Muscle layer of duodenum (tissue), 2 donors: ENCODE measurements around the gene KIAA0513.

Experiments used
- H3K27ac ChIP-seq: one replicate; pipeline ENCODE4 v1.7.0; 2013; ENCODE audit warnings: mild to moderate bottlenecking, low read length
- H3K27me3 ChIP-seq: one replicate; pipeline ENCODE4 v1.7.0; 2013; ENCODE audit warnings: low read depth, mild to moderate bottlenecking, control low read depth, low read length
- H3K36me3 ChIP-seq, 2 donors: one replicate each; pipeline ENCODE4 v1.7.0; 2013; ENCODE audit warnings: low read length in 2 of 2, control low read depth in 1 of 2, mild to moderate bottlenecking in 1 of 2; ENCODE audit not compliant: insufficient read depth in 2 of 2, control insufficient read depth in 1 of 2
- H3K4me1 ChIP-seq, 2 donors: one replicate each; pipeline ENCODE4 v1.7.0; 2013; ENCODE audit warnings: low read length in 2 of 2, mild to moderate bottlenecking in 2 of 2, control low read depth in 1 of 2, moderate library complexity in 1 of 2; ENCODE audit not compliant: insufficient read depth in 2 of 2, control insufficient read depth in 1 of 2
- H3K4me3 ChIP-seq, 2 donors: one replicate each; pipeline ENCODE4 v1.7.0; 2013; ENCODE audit warnings: low read length in 2 of 2, low read depth in 1 of 2, mild to moderate bottlenecking in 1 of 2
- H3K9me3 ChIP-seq, 2 donors: one replicate each; pipeline ENCODE4 v1.7.0; 2013; ENCODE audit warnings: low read length in 2 of 2, control low read depth in 1 of 2, mild to moderate bottlenecking in 1 of 2; ENCODE audit not compliant: control insufficient read depth in 1 of 2
- donor health status: healthy.

The KIAA0513 gene, protein sequence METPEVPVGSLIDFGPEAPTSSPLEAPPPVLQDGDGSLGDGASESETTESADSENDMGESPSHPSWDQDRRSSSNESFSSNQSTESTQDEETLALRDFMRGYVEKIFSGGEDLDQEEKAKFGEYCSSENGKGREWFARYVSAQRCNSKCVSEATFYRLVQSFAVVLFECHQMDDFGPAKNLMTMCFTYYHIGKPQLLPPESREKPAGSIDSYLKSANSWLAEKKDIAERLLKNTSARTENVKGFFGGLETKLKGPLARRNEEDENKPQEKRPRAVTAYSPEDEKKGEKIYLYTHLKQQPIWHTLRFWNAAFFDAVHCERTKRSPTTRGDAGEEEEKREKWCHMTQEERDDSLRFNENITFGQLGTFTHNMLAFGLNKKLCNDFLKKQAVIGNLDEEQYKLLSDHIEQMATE

DNA sequence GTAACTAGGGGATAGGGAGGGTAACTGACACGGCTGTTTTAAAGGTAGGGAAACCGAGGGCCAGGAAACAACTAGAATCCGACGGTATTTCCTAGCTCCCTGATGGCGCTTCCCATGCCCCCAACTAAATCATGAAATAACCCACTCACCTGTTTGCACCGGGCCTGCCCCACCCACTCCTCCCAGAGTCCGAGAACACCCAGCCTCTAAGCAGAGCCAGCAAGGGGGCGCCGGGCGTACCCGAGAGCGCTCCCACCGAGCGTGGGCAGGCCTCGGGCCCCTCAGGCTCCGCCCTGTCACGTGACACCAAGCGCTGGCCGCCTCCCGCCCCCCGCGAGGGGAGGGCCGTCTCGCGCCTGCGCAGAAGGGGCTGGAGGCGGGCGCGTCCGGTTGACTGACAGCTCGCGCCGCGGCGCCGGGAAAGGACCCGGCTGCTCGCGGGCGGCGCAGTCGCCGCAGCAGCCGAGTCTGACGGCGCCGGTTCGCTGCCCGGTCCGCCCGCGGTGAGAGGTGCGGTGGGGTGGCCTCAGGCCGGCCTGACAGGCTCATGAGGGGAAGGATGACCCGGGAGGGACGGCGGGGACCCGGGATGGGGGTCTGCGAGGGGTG is at the start of gene KIAA0513:
KIAA0513 (plus strand) TSS at position 447 of the 609 bp plus-strand sequence. CDS start 39,277 bp downstream, outside the sequence.
- Histone ChIP-seq H3K36me3 (peaks cover 0 to 7% of the 10 kb centered on the region in 2 donors), H3K4me3 (peak within 1 kb of the TSS; percentile 77 to 83), H3K27me3 (no peaks in the 10 kb centered on the region), H3K9me3 (no peaks in the 10 kb centered on the region), H3K27ac (peak within 1 kb of the TSS; percentile 87), H3K4me1 (peaks cover 19 to 22% of the 10 kb centered on the region in 2 donors)

DNA sequence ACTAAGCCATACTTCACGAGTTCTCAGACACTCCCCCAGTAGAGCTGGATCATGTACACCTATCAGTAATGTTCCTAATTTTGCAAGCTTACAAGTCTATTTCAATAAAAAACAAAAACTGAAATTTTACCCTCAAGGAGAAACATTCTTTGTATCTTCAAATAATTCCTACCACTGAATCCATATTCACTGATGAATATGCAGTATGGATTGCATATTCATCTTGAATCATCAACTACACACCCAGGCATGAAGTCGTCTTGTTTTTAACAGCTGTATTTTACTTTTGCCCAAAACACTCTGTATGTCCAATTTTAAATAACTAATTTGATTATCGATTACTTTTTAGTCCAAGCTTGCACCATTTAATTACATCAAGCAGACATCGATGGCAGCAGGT is 48.1 kb upstream of the KIAA0513 start:
- Histone ChIP-seq H3K27ac (no peak overlapping the region), H3K9me3 (no peaks in the 10 kb centered on the region), H3K27me3 (no peaks in the 10 kb centered on the region), H3K4me1 (peaks cover 4 to 32% of the 10 kb centered on the region in 2 donors), H3K36me3 (peaks cover 51 to 58% of the 10 kb centered on the region in 2 donors), H3K4me3 (no peak overlapping the region)

DNA sequence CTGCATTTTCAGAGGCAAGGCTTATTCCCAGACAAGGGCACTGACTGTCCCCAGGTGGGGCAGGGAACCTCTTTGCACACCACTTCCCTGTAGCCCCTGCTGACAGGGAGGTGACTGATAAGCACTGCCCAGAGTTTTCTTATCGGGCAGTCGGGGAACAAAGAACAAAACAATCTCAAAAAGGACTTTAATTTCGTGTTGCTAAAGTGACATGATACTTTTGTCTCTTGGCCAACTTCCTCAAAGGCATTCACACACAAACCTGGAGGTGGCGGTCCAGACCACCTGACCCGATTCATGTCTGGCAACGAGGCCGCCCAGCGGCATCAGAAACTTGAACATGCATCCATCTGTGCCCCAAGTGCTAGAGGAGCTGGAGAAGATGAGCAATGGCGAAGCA is 45.2 kb upstream of the KIAA0513 start:
- H3K4me3 ChIP-seq, result no peak overlapping the region
- H3K27ac ChIP-seq, result no peak overlapping the region
- H3K4me1 ChIP-seq, result peaks cover 4 to 24% of the 10 kb centered on the region in 2 donors
- peaks cover 30 to 42% of the 10 kb centered on the region in 2 donors for H3K36me3 ChIP-seq
- H3K9me3 ChIP-seq, result no peaks in the 10 kb centered on the region
- H3K27me3 ChIP-seq, result no peaks in the 10 kb centered on the region

DNA sequence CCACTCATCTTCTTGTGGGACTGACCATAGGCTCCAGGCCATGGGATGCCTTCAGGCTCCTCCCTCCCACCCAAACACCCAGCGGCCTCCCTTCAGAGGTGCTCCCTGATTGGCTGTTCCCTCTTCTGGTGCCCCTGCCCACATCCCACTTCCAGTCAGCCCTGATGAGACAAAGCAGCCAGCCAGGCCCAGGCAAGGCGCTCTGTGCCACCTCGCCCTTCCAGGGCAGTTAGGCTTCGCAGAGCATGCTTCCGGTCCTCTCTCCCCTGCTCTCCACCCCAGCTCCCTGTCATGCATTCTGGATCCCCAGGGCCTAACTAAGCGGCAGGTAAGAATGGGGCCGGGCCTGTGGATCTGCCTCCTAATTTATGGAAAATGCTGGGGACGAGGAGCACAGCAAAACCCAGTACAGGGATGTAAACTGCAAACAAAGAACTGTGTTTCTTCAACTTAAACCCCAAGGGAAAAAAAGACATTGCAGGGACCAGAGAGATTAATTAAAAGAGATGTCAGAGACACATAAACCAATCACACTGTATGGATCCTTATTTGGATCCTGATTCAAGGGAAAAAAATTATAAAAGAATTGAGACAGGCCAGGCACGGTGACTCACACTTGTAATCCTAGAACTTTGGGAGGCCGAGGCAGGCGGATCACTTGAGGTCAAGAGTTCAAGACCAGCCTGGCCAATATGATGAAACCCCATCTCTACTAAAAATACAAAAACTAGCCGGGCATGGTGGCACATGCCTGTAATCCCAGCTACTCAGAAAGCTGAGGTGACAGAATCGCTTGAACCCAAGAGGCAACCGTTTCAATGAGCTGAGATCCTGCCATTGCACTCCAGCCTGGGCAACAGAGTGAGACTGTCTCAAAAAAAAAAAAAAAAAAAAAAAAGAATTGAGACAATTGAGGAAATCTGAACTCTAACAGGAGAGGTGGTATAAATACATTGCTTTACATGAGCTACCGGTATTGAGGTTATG is 42.2 kb upstream of the KIAA0513 start:
- no peaks in the 10 kb centered on the region for H3K9me3 ChIP-seq
- H3K36me3 ChIP-seq, result peaks cover 38 to 52% of the 10 kb centered on the region in 2 donors
- H3K4me3 ChIP-seq, result no peak overlapping the region
- H3K27me3 ChIP-seq, result no peaks in the 10 kb centered on the region
- H3K4me1 ChIP-seq, result peaks cover 4 to 18% of the 10 kb centered on the region in 2 donors
- H3K27ac ChIP-seq, result peak overlapping the region; percentile 52

DNA sequence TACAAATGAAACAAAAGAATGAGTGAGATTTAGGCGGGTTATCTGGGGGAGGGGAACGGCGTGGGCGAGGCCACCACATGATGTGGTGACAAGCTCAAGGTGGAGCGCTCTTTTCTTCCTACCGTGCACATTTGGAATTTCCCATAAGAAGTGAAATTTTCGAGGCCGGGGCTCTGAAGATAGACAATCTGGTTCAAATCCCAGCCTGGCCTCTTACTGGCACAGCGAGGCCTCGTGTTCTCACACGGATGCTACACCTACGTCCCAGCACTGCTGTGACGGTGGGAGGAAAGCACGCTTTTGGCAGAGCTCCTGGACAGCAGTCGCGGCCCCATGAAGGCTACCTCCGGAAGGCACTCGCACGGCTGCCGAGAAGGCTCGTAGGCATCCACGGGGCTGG is 41.5 kb upstream of the KIAA0513 start:
- Histone ChIP-seq H3K4me3 (no peak overlapping the region), H3K27ac (peak overlapping the region; percentile 52), H3K36me3 (peaks cover 39 to 47% of the 10 kb centered on the region in 2 donors), H3K9me3 (no peaks in the 10 kb centered on the region), H3K27me3 (no peaks in the 10 kb centered on the region), H3K4me1 (peaks cover 4 to 18% of the 10 kb centered on the region in 2 donors)

DNA sequence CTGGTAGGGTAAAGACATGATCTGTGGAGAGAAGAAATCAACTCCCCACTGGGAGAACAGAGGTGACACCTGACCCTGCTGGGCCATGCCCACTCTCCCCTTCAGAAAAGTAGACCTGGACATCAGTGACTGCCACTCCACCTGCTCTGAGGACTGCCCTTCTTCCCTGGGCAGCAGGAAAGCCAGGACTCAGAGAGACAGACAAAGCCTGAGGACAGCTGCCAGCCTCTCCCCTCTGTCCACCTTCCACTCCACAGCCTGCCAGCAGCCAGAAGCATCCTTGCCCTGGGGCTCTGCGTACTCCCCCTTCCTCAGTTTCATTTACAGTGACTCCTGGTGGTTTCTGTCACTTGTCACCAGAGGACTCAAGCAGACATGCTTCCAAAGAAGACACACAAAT is 40.7 kb upstream of the KIAA0513 start:
- H3K27me3 ChIP-seq, result no peaks in the 10 kb centered on the region
- H3K4me1 ChIP-seq, result peaks cover 4 to 18% of the 10 kb centered on the region in 2 donors
- no peak overlapping the region for H3K27ac ChIP-seq
- H3K4me3 ChIP-seq, result no peak overlapping the region
- H3K36me3 ChIP-seq, result peaks cover 33 to 39% of the 10 kb centered on the region in 2 donors
- no peaks in the 10 kb centered on the region for H3K9me3 ChIP-seq

DNA sequence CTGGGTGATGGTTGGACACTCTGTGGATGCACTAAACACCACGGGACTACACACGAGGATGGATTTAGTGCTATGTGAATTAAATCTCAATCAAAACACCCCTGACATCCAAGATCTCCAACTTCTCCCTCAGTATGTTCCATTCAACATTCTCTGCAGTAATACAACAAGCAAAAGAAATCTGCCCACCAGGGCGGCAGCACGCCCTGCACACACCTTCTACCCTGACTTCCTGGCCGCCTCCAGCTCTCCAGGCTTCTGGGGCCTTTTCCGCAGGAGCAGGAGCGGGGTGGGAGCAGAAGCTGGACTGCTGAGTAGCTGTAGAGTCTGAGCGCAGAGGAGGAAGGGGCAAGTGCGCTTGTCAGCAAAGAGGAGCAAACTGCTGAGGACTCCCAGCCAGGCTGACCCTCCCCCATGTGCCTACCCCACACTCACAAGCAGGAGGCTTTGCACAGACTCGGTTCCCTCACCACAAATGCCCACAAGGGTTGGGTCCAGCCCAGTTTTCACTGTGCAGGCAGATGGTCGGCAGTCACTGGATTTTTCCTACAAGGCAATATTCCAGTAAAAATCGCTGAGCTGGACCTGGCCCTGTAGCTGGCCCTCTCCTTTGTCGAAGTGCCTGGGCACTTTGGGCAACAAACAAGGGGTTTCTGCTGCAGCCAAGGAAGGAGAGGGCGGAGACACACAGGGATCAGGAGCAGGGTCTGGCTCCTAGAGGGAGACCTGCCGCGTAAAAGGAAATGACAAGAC is 39.1 kb upstream of the KIAA0513 start:
- peaks cover 39 to 40% of the 10 kb centered on the region in 2 donors for H3K36me3 ChIP-seq
- H3K4me3 ChIP-seq, result no peak overlapping the region
- no peak overlapping the region for H3K27ac ChIP-seq
- H3K4me1 ChIP-seq, result peaks cover 0 to 11% of the 10 kb centered on the region in 2 donors
- H3K9me3 ChIP-seq, result no peaks in the 10 kb centered on the region
- H3K27me3 ChIP-seq, result no peaks in the 10 kb centered on the region

DNA sequence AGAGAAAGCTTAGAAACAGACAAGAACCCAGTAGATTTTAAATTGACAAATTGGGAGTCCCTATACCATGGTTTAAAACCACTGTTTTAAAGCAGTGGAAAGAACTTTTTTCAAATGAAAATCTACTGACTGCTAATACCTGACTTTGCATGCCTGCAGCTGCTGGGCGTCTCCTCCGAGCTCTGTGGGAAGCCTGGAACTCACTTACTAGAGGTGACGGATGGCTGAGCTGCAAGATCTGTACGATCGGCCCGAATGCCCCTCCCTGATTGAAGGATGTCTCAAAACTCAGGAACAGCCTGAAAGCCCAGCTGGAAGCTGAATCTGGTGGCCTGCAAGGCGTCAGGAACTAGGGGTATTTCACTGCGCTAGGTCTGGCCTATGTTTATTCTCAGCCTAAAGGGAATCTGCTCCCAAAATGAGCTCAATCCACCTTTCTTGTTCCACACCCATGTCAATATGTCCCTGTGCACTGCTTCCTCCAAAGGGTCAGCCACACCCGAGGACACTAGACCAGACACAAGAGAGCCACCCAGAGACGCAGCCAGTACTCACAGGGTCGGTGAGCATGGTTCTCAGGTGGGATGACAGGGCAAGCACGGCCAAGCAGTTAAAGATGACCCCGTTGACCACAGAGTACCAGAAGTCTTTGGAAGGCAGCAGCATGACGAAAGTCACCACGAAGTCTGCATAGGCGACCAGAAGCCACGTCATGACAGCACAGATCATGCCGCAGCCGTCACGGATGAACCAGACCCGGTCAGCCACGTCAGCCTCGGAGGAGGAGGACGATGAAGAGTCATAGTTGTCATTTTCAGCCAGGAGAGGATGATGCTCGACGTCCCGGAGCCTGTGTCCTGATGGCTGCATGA is 37.6 kb upstream of the KIAA0513 start:
- peaks cover 51 to 53% of the 10 kb centered on the region in 2 donors for H3K36me3 ChIP-seq

DNA sequence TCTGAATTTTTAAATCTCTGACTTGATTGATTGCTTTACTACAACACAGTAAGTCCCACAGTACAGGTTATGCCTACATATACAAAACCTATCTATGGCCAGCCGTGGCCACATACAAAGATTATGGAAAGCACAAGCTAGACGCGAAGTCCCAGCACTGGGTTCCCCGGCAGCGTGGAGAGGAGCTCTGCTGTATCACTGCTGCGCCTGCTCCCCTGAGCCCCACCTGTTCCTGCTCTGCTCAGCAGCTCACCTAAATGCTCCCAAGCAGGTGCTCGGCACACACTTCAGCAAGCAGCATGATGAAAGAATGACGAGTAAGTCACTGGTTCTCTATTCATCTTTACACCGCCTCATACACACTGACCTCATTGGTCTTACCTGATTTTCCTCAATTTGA is 36.8 kb upstream of the KIAA0513 start:
- no peaks in the 10 kb centered on the region for H3K9me3 ChIP-seq
- H3K27me3 ChIP-seq, result no peaks in the 10 kb centered on the region
- H3K27ac ChIP-seq, result no peak overlapping the region
- peaks cover 53% of the 10 kb centered on the region in 2 donors for H3K36me3 ChIP-seq
- H3K4me3 ChIP-seq, result no peak overlapping the region
- H3K4me1 ChIP-seq, result peaks cover 10 to 17% of the 10 kb centered on the region in 2 donors

More for the DNA sequence above, 37.6 kb upstream of the KIAA0513 start:
- Histone ChIP-seq H3K9me3 (no peaks in the 10 kb centered on the region), H3K4me1 (peaks cover 8 to 21% of the 10 kb centered on the region in 2 donors), H3K27me3 (no peaks in the 10 kb centered on the region), H3K27ac (no peak overlapping the region), H3K4me3 (no peak overlapping the region)

DNA sequence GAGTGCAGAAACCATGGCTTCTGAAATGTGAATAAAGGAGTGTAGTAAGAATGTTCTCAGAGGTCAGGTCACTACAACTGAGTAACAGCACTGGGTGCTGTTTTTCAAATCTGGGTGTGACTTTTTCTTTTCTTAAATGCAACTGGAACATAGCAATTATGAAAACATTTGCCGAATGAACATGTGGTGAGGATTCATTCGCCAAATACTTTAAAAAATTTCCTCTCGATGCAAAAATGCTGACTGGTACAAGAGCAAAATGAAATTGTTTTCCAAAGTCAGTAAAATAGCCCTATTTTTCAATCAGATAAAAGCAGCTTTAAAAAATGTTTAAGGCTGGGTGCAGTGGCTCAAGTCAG is 34.9 kb upstream of the KIAA0513 start:
- Histone ChIP-seq H3K27me3 (no peaks in the 10 kb centered on the region), H3K9me3 (no peaks in the 10 kb centered on the region), H3K36me3 (peaks cover 43 to 50% of the 10 kb centered on the region in 2 donors), H3K4me3 (no peak overlapping the region), H3K4me1 (peaks cover 12 to 17% of the 10 kb centered on the region in 2 donors), H3K27ac (no peak overlapping the region)
